ENCODE results near the gene BAG5. TPM values are rescaled to one million over a fixed set of nuclear protein-coding genes. Genes with fewer than 3 reads are reported as not detected.

Gene BAG5
- total RNA-seq, 2 experiments from 2014 or later: 28.8 to 29.6 TPM

- no peak overlapping the region for H3K27ac Mint-ChIP-seq
Measured at GRCh38 chr14:103551338-103551762, 11.1 kb downstream of the BAG5 start.

GRCh38 chr14:103550451-103551337 is 11.8 kb downstream of the BAG5 start:
- POLR2A ChIA-PET: interaction anchor here (1.2 kb wide), 3 partner anchors 11 to 206 kb away, joined by 3 to 4 read pairs (median 4); no protein-coding TSS in a partner anchor
- H3K27me3 Mint-ChIP-seq: no peaks in the 10 kb centered on the region
- no peaks in the 10 kb centered on the region for H3K36me3 Mint-ChIP-seq (ENCODE audit: low read depth)
- DNase-seq (no peak), ATAC-seq (no peak)
- TF ChIP-seq CTCF (IDR thresholded peaks at IDR 0.05): no peak
- intact Hi-C loops (cut with micrococcal nuclease): no loop called here
- H3K27ac Mint-ChIP-seq: no peak overlapping the region
- no peaks in the 10 kb centered on the region for H3K4me1 Mint-ChIP-seq (ENCODE audit: low read depth)
- CTCF ChIA-PET: interaction anchor here (1.2 kb wide), 1 partner anchor 32 kb away, joined by 3 read pairs; no protein-coding TSS in a partner anchor
- no peak overlapping the region for H3K4me3 Mint-ChIP-seq
- H3K9me3 Mint-ChIP-seq: no peaks in the 10 kb centered on the region

More at GRCh38 chr14:103551338-103551762, 11.1 kb downstream of the BAG5 start:
- H3K4me3 Mint-ChIP-seq: no peak overlapping the region
- H3K4me1 Mint-ChIP-seq (ENCODE audit: low read depth): peaks cover under 1% of the 10 kb centered on the region
- ChIA-PET POLR2A (interaction anchor here (0.6 to 1.2 kb wide), 3 partner anchors 11 to 207 kb away, joined by 3 to 4 read pairs (median 3); partner anchors contain the start of gene BAG5), CTCF (interaction anchor here (1.2 kb wide), 1 partner anchor 33 kb away, joined by 3 read pairs; no protein-coding TSS in a partner anchor)
- TF ChIP-seq CTCF (IDR thresholded peaks at IDR 0.05): no peak
- no peaks in the 10 kb centered on the region for H3K27me3 Mint-ChIP-seq
- DNase-seq (no peak), ATAC-seq (no peak)
- intact Hi-C loops (cut with micrococcal nuclease): no loop called here
- H3K9me3 Mint-ChIP-seq: no peaks in the 10 kb centered on the region
- H3K36me3 Mint-ChIP-seq (ENCODE audit: low read depth): no peaks in the 10 kb centered on the region

- Mint-ChIP-seq H3K4me3 (no peak overlapping the region), H3K27me3 (no peaks in the 10 kb centered on the region), H3K4me1 (ENCODE audit: low read depth) (no peaks in the 10 kb centered on the region), H3K9me3 (no peaks in the 10 kb centered on the region), H3K27ac (no peak overlapping the region), H3K36me3 (ENCODE audit: low read depth) (no peaks in the 10 kb centered on the region)
- intact Hi-C loops (cut with micrococcal nuclease): no loop called here
- no peak for TF ChIP-seq CTCF (IDR thresholded peaks at IDR 0.05)
- no peak for DNase-seq
- ChIA-PET POLR2A (interaction anchor here (1.0 to 1.2 kb wide), 3 partner anchors 12 to 29 kb away, joined by 4 read pairs; no protein-coding TSS in a partner anchor), CTCF (interaction anchor here (1.2 kb wide), 2 partner anchors 31 kb away, joined by 3 to 6 read pairs; no protein-coding TSS in a partner anchor)
- ATAC-seq: no peak
Measured at GRCh38 chr14:103549361-103550311, 12.8 kb downstream of the BAG5 start.

- H3K4me3 Mint-ChIP-seq: no peak overlapping the region
- DNase-seq: no peak
- no peaks in the 10 kb centered on the region for H3K9me3 Mint-ChIP-seq
- H3K36me3 Mint-ChIP-seq (ENCODE audit: low read depth): no peaks in the 10 kb centered on the region
- TF ChIP-seq CTCF (IDR thresholded peaks at IDR 0.05): no peak
- ChIA-PET CTCF (interaction anchor here (1.2 kb wide), 1 partner anchor 30 kb away, joined by 6 read pairs; no protein-coding TSS in a partner anchor), POLR2A (interaction anchor here (1.0 kb wide), 1 partner anchor 28 kb away, joined by 4 read pairs; no protein-coding TSS in a partner anchor)
- intact Hi-C loops (cut with micrococcal nuclease): no loop called here
- ATAC-seq: no peak
- no peak overlapping the region for H3K27ac Mint-ChIP-seq
- no peaks in the 10 kb centered on the region for H3K27me3 Mint-ChIP-seq
- H3K4me1 Mint-ChIP-seq (ENCODE audit: low read depth): no peaks in the 10 kb centered on the region
Measured at GRCh38 chr14:103548463-103549351, 13.8 kb downstream of the BAG5 start.
